ENCODE data around the gene XPR1.

DNA sequence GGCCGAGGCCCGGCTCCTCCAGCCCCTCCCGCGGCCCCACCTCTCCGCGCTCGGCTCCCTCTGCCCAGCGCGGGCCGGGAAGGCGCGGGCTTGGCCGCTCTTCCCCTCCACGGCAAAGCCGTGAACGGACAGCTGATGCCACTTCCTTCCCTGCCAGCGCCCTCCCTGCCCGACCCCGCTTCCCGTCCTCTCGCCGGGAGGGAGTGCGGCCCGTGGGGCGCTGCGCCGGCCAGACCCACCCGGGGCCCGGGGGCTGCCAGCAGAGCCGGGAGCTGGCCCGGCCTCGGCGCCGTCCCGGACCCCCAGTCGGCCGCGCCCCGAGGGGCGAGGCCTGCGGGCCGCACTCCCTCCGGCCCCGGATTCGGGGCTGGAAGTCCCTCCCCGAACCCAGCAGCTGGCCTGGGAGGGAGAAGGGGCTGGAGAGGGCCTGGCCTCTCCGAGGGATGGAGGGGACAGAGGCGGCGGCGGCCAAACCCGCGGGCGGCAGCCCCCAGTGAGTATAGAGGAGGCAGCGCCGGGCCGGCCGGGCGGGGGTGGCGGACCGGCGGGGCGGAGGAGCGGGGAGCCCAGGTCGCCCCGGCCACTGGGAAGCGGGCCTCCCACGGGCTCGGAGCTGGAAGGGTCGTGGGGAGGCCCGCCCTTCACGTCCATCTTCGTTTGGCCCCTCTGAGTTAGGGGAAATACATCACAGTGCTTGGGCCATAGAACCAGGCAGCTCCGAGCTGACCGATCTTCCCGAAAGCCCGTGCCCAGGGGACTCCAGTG lies 281.2 kb downstream of the XPR1 start, which contains the start of gene KIAA1614:
- TF ChIP-seq, protein P1, sequence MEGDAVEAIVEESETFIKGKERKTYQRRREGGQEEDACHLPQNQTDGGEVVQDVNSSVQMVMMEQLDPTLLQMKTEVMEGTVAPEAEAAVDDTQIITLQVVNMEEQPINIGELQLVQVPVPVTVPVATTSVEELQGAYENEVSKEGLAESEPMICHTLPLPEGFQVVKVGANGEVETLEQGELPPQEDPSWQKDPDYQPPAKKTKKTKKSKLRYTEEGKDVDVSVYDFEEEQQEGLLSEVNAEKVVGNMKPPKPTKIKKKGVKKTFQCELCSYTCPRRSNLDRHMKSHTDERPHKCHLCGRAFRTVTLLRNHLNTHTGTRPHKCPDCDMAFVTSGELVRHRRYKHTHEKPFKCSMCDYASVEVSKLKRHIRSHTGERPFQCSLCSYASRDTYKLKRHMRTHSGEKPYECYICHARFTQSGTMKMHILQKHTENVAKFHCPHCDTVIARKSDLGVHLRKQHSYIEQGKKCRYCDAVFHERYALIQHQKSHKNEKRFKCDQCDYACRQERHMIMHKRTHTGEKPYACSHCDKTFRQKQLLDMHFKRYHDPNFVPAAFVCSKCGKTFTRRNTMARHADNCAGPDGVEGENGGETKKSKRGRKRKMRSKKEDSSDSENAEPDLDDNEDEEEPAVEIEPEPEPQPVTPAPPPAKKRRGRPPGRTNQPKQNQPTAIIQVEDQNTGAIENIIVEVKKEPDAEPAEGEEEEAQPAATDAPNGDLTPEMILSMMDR (conservative IDR thresholded peaks at IDR 0.05; ENCODE audit: low read length), result no peak
- TF ChIP-seq EZH2phosphoT487 (IDR thresholded peaks at IDR 0.05; ENCODE audit: borderline replicate concordance), result no peak

All from Loucy (cell line).